Tibial artery (tissue), 4 donors: ENCODE measurements around the gene MAN1C1.

Experiments used
- DNase-seq, 2 donors: peaks; one replicate each; pipeline ENCODE4 v3.0.0-alpha.2; 2019
- H3K27ac ChIP-seq, 2 donors: fragments of 200-600 bp; sonication (generic) in 1 of 2; 1 replicate in 1 of 2; 2 replicates in 1 of 2; pipeline ENCODE4 v1.5.1; 2018 to 2019; ENCODE audit warnings: mild to moderate bottlenecking in 1 of 2
- H3K27me3 ChIP-seq, 2 donors: fragments of 200-600 bp; sonication (generic) in 1 of 2; one replicate each; pipeline versions ENCODE4 v1.5.1 to v1.6.0; 2016 to 2019
- H3K36me3 ChIP-seq, 3 donors: fragments of 200-600 bp; sonication (generic) in 2 of 3; one replicate each; pipeline ENCODE4 v1.5.1; 2016 to 2019; ENCODE audit warnings: mild to moderate bottlenecking in 2 of 3
- H3K4me1 ChIP-seq, 4 donors: fragments of 200-600 bp; sonication (generic) in 2 of 4; 1 replicate in 3 of 4; 2 replicates in 1 of 4; pipeline ENCODE4 v1.5.1; 2016 to 2019
- H3K4me3 ChIP-seq, 2 donors: fragments of 200-600 bp; sonication (generic) in 1 of 2; 1 replicate in 1 of 2; 2 replicates in 1 of 2; pipeline ENCODE4 v1.5.1; 2018 to 2019; ENCODE audit warnings: mild to moderate bottlenecking in 2 of 2
- H3K9me3 ChIP-seq, 3 donors: fragments of 200-600 bp; sonication (generic) in 1 of 3; one replicate each; pipeline ENCODE4 v1.5.1; 2016 to 2019
- intact Hi-C: fragments of 100-400 bp; cut with DNase I; formaldehyde crosslinking; loops from one replicate; pipeline ENCODE4 v1.15.0; 2023; ENCODE audit warnings: low total_unique reads
- TF ChIP-seq, protein P1 (sequence below), 2 experiments: fragments of 200-600 bp in 1 of 2; fragments of 450-650 bp in 1 of 2; IDR thresholded peaks; one replicate each; pipeline ENCODE4 v1.5.1; 2017 to 2019; ENCODE audit warnings: antibody characterized with exemption in 2 of 2, mild to moderate bottlenecking in 1 of 2, moderate library complexity in 1 of 2

The MAN1C1 gene

GRCh38 chr1:25616095-25616986 lies at the start of gene MAN1C1:
Gene MAN1C1 (plus strand): TSS chr1:25616791. CDS start chr1:25617798, 1,007 bp downstream.
- Histone ChIP-seq H3K4me3 (peak within 1 kb of the TSS; percentile 78 to 94), H3K36me3 (no peaks in the 10 kb centered on the region), H3K9me3 (no peaks in the 10 kb centered on the region), H3K4me1 (peaks cover 0 to 48% (median 28%) of the 10 kb centered on the region in 4 donors), H3K27me3 (no peaks in the 10 kb centered on the region), H3K27ac (peak within 1 kb of the TSS; percentile 82)
- TF ChIP-seq, protein P1, sequence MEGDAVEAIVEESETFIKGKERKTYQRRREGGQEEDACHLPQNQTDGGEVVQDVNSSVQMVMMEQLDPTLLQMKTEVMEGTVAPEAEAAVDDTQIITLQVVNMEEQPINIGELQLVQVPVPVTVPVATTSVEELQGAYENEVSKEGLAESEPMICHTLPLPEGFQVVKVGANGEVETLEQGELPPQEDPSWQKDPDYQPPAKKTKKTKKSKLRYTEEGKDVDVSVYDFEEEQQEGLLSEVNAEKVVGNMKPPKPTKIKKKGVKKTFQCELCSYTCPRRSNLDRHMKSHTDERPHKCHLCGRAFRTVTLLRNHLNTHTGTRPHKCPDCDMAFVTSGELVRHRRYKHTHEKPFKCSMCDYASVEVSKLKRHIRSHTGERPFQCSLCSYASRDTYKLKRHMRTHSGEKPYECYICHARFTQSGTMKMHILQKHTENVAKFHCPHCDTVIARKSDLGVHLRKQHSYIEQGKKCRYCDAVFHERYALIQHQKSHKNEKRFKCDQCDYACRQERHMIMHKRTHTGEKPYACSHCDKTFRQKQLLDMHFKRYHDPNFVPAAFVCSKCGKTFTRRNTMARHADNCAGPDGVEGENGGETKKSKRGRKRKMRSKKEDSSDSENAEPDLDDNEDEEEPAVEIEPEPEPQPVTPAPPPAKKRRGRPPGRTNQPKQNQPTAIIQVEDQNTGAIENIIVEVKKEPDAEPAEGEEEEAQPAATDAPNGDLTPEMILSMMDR (IDR thresholded peaks at IDR 0.05) = peak; percentile 45 to 63
- DNase-seq = peak; percentile 83 to 95
- intact Hi-C loops = loop anchor here (2.0 to 10.0 kb wide), 2 partner anchors 78 to 378 kb away; partner anchors contain the start of gene PAFAH2

DNA sequence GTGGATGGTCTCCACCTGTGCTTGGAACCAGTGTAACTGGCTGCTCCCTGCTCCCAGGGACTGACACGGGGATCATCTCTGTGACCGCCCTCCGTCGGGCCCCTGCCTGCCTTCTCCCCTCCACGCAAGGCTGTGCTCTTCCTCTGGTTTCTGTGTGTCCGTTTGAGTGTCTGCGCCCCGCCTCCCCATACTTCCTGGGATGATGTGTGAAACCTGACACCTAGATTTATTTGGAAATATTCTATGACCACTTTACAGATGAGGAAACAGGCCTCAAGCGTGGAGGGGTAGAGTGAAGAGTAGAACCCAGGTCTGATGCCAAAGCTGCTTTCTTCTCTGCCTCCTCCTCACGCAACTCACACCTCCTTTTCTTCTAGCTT lies 48.9 kb upstream of the MAN1C1 start:
- Histone ChIP-seq H3K9me3 (no peaks in the 10 kb centered on the region), H3K27me3 (no peaks in the 10 kb centered on the region), H3K4me1 (peaks cover 5 to 55% (median 34%) of the 10 kb centered on the region in 4 donors), H3K36me3 (peaks cover 5 to 31% (median 24%) of the 10 kb centered on the region in 3 donors), H3K4me3 (no peak overlapping the region), H3K27ac (peak overlapping the region; percentile 88 to 90)
- TF ChIP-seq, protein P1 (IDR thresholded peaks at IDR 0.05) = no peak
- intact Hi-C loops = no loop called here
- no peak for DNase-seq

GRCh38 chr1:25568090-25568833 lies 48.3 kb upstream of the MAN1C1 start:
- DNase-seq = peak; percentile 67 to 78
- Histone ChIP-seq H3K9me3 (no peaks in the 10 kb centered on the region), H3K4me3 (no peak overlapping the region), H3K36me3 (peaks cover 4 to 26% (median 21%) of the 10 kb centered on the region in 3 donors), H3K4me1 (peaks cover 5 to 61% (median 37%) of the 10 kb centered on the region in 4 donors), H3K27me3 (no peaks in the 10 kb centered on the region), H3K27ac (peak overlapping the region; percentile 88 to 90)
- TF ChIP-seq, protein P1 (IDR thresholded peaks at IDR 0.05) = peak in 1 of 2 experiments; percentile 15
- intact Hi-C loops = no loop called here

DNA sequence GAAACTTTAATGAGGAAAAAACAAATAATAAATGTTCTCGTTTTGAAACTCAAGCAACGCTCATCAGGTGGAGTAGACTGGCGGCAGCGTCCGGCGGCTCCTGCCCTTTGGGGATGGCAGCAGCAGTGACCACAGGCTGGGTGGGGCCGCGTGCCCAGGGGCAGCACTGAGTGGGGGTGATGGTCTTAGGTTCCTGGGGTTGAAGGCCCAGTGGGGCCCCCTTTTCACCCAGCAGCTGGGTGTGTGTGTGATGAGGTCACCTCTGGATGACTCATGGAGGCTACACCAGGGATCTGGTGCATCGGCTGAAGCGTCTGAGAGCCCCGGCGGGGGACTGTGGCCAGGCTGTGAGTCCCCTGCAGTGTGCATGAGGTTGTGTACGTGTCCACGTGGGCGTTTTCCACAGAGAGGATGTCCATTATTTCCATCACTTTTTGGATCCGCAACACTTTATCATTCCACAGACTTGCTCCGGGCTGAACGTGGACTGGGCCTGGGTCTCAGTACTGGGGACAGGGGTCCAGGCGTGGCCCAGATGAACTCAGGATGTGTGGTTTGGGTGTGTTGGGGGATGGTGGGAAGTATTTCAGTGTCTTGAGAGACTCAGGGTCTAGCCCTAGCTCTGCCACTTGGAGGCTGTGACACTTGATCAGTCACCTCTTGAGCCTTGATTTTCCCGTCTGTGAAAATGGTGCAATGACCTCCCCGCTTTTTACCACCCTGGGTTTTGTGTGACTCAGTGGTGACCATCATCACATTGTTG lies 47.6 kb upstream of the MAN1C1 start:
- no peaks in the 10 kb centered on the region for H3K27me3 ChIP-seq
- peak overlapping the region; percentile 88 to 90 for H3K27ac ChIP-seq
- no peaks in the 10 kb centered on the region for H3K9me3 ChIP-seq
- peaks cover 0 to 18% (median 13%) of the 10 kb centered on the region in 3 donors for H3K36me3 ChIP-seq
- intact Hi-C loops = no loop called here
- TF ChIP-seq, protein P1 (IDR thresholded peaks at IDR 0.05) = no peak
- H3K4me3 ChIP-seq = no peak overlapping the region
- H3K4me1 ChIP-seq = peaks cover 5 to 67% (median 41%) of the 10 kb centered on the region in 4 donors
- peak in 1 of 2 donors; percentile 55 for DNase-seq
